ENCODE measurements around the gene PRKAG2. TPM values are rescaled to one million over a fixed set of nuclear protein-coding genes. Genes with fewer than 3 reads are reported as not detected.

Gene PRKAG2
- total RNA-seq, 4 donors from 2014 or later = 19.5 to 30.8 (median 27.6) TPM

- Histone ChIP-seq H3K27ac (peak overlapping the region in 1 of 3 donors; percentile 39), H3K27me3 (no peaks in the 10 kb centered on the region), H3K36me3 (no peaks in the 10 kb centered on the region), H3K9me3 (no peaks in the 10 kb centered on the region), H3K4me1 (peaks cover 10 to 26% of the 10 kb centered on the region in 2 donors), H3K4me3 (replicated peaks in 1 of 3) (no peak overlapping the region)
- DNase-seq = peak; percentile 48 to 73
- TF ChIP-seq POLR2A (IDR thresholded peaks at IDR 0.05) = no peak
- TF ChIP-seq, protein P1, sequence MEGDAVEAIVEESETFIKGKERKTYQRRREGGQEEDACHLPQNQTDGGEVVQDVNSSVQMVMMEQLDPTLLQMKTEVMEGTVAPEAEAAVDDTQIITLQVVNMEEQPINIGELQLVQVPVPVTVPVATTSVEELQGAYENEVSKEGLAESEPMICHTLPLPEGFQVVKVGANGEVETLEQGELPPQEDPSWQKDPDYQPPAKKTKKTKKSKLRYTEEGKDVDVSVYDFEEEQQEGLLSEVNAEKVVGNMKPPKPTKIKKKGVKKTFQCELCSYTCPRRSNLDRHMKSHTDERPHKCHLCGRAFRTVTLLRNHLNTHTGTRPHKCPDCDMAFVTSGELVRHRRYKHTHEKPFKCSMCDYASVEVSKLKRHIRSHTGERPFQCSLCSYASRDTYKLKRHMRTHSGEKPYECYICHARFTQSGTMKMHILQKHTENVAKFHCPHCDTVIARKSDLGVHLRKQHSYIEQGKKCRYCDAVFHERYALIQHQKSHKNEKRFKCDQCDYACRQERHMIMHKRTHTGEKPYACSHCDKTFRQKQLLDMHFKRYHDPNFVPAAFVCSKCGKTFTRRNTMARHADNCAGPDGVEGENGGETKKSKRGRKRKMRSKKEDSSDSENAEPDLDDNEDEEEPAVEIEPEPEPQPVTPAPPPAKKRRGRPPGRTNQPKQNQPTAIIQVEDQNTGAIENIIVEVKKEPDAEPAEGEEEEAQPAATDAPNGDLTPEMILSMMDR (IDR thresholded peaks at IDR 0.05) = no peak
- intact Hi-C loops (cut with DNase I) = no loop called here
- 67 to 74% methylated on average over 10 to 12 of the region's 14 CpGs for WGBS, 2 donors
Observed at GRCh38 chr7:151793531-151793951, 83.4 kb downstream of the PRKAG2 start.

GRCh38 chr7:151792636-151793035, 84.3 kb downstream of the PRKAG2 start:
- Histone ChIP-seq H3K36me3 (no peaks in the 10 kb centered on the region), H3K4me3 (replicated peaks in 1 of 3) (no peak overlapping the region), H3K27ac (no peak overlapping the region), H3K9me3 (no peaks in the 10 kb centered on the region), H3K4me1 (peaks cover 10 to 26% of the 10 kb centered on the region in 2 donors), H3K27me3 (no peaks in the 10 kb centered on the region)
- intact Hi-C loops (cut with DNase I) = no loop called here
- TF ChIP-seq, protein P1 (IDR thresholded peaks at IDR 0.05) = no peak
- no peak for TF ChIP-seq POLR2A (IDR thresholded peaks at IDR 0.05)
- DNase-seq = no peak
- 73 to 81% methylated on average over 6 to 13 of the region's 16 CpGs for WGBS, 2 donors

DNA sequence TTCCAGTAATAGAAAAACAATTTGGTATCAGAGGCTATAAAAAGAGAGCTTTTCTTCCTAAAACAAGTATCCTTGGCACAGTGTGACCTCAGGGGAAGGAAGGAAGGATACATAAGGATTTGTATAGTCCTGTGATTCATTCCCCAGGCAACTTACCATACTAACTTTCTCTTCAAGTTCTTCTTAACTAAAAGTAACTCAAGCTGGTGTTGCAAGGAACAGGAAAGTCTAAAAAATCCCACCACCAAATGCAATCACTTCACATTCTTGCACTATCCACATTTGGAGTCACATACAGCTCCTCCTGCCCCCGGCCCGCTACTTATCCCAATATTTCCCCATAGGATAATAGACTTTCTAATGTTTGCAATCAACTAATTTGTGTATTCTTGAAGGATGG, 84.8 kb downstream of the PRKAG2 start:
- H3K4me1 ChIP-seq = peaks cover 10 to 26% of the 10 kb centered on the region in 2 donors
- no peak overlapping the region for H3K4me3 ChIP-seq (replicated peaks in 1 of 3)
- WGBS, 2 donors = 95 to 100% methylated on average over 2 of the region's 2 CpGs
- intact Hi-C loops (cut with DNase I) = no loop called here
- no peaks in the 10 kb centered on the region for H3K27me3 ChIP-seq
- no peaks in the 10 kb centered on the region for H3K9me3 ChIP-seq
- H3K36me3 ChIP-seq = no peaks in the 10 kb centered on the region
- TF ChIP-seq POLR2A (IDR thresholded peaks at IDR 0.05) = no peak
- no peak for DNase-seq
- H3K27ac ChIP-seq = no peak overlapping the region

DNA sequence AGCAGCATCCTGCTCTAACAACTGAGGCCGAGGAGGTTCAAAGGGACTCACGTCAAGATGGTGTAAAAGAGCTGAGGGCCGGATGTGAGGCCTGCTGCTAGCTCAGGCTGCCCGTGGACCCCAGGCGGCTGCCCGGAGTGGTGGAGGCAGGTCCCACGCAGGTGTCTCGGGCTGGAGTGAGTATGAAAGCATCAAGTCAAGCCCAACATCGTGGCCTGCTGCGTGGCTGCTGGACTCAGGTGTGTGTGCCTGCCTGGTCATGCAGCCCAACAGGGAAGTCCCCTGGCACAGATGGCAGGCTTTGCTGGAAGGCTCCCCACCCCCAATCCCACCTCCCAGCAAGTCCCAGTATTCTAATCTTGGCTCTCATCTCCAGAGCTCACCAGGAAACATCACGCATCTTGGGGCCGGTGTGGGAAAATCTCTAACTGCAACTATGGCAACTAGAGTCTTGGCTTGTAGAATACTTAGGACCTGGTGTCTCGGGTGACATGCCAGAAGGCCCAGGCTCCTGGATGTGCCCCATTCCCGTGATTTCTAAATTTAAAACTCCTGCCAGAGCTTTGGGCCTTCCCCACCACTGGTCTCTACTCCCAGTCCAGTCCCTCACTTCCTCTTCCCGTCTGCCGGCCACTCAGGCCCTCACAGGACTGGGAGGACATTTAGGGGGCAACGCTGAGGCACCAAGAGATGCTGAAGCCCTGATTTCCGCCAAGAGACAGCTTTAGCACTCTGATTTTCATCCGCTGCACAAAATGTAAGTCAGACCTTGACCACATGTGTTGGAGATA, 85.9 kb downstream of the PRKAG2 start:
- WGBS, 2 donors = 86 to 93% methylated on average over 13 to 19 of the region's 19 CpGs
- no peak overlapping the region for H3K27ac ChIP-seq
- H3K27me3 ChIP-seq = no peaks in the 10 kb centered on the region
- H3K4me1 ChIP-seq = peaks cover 10 to 16% of the 10 kb centered on the region in 2 donors
- no peaks in the 10 kb centered on the region for H3K36me3 ChIP-seq
- DNase-seq = no peak
- no peak overlapping the region for H3K4me3 ChIP-seq (replicated peaks in 1 of 3)
- H3K9me3 ChIP-seq = no peaks in the 10 kb centered on the region
- intact Hi-C loops (cut with DNase I) = no loop called here
- TF ChIP-seq, protein P1 (IDR thresholded peaks at IDR 0.05) = no peak
- TF ChIP-seq POLR2A (IDR thresholded peaks at IDR 0.05) = no peak

DNA sequence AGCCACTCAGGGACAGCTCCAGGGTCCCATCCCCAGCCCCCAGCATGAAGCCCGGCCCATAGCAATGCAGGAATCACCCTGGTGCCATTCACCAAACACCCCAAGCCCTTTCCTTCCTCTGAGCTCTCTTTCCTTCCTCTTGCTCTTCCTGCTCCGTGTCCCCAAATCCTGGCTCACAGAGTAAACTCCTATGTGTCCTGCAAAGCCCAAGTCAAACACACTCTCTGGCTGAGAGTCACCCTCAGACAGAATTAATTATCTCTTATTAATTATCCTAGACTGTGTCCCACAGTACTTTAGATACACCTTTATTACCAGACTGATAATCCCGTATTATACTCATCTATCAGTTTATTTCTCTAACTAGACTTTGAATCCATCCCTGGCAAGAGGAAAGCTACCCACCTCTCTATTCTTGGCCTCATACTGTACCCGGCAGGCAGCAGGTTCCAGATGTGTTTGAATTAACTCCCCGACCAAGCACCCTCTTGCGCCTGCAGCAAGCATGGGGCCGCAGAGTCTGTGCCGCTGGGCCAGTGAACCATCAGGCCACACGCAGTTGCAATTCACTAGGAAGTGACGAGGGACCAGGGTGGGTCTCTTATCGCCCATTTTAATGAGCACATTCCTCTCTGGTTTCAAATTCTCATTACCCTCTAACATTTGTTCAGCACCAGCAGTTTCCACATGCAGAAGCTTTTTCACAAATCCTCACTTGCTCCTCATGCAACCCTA, 86.7 kb downstream of the PRKAG2 start:
- intact Hi-C loops (cut with DNase I) = no loop called here
- 95% methylated on average over 11 of the region's 11 CpGs for WGBS, 2 donors
- DNase-seq = no peak

More for the DNA sequence above, 86.7 kb downstream of the PRKAG2 start:
- Histone ChIP-seq H3K36me3 (no peaks in the 10 kb centered on the region), H3K9me3 (no peaks in the 10 kb centered on the region), H3K4me3 (replicated peaks in 1 of 3) (no peak overlapping the region), H3K4me1 (peaks cover 10 to 14% of the 10 kb centered on the region in 2 donors), H3K27ac (no peak overlapping the region), H3K27me3 (no peaks in the 10 kb centered on the region)
- TF ChIP-seq, protein P1 (IDR thresholded peaks at IDR 0.05) = no peak
- no peak for TF ChIP-seq POLR2A (IDR thresholded peaks at IDR 0.05)

Measured in thyroid gland (tissue), 4 donors.